CD4-positive, alpha-beta T cell (primary cell): ENCODE measurements around the gene MTOR. TPM values are rescaled to one million over a fixed set of nuclear protein-coding genes. Genes with fewer than 3 reads are reported as not detected.

Experiments
- ATAC-seq: fragments of 200-7000 bp; cut with Tn5 transposase; one replicate; pipeline ENCODE4 v1.10.0; 2022; ENCODE audit warnings: mild to moderate bottlenecking; ENCODE audit not compliant: poor library complexity
- CTCF ChIA-PET: fragments of 350-600 bp; sonication (Branson Sonifier 250); formaldehyde crosslinking; loops from one replicate; lab custom pipeline; 2021; ENCODE audit warnings: antibody characterized with exemption, inconsistent platforms; lab: Charles Lee
- POLR2A ChIA-PET: fragments of 350-600 bp; sonication (Branson Sonifier 250); formaldehyde crosslinking; loops from one replicate; lab custom pipeline; 2021; ENCODE audit warnings: antibody characterized with exemption, inconsistent platforms; lab: Charles Lee
- DNase-seq, 14 experiments: peaks; one replicate each; pipeline ENCODE4 v3.0.0-alpha.2; 2013 to 2020; ENCODE audit warnings: mixed read lengths in 2 of 14
- H3K27ac ChIP-seq, 2 donors: one replicate each; pipeline versions ENCODE4 v1.5.1 to v1.7.0; 2013; ENCODE audit warnings: low read length in 2 of 2, low read depth in 1 of 2, mild to moderate bottlenecking in 1 of 2
- H3K27me3 ChIP-seq, 2 experiments: 1 replicate in 1 of 2; 2 replicates in 1 of 2; pipeline versions ENCODE4 v1.6.1 to v1.7.0; 2013; ENCODE audit warnings: low read length in 2 of 2, control low read depth in 1 of 2, mild to moderate bottlenecking in 1 of 2, moderate library complexity in 1 of 2; ENCODE audit not compliant: insufficient read depth in 2 of 2, control insufficient read depth in 1 of 2
- H3K36me3 ChIP-seq: one replicate; pipeline ENCODE4 v1.6.1; 2013; ENCODE audit warnings: low read length, control low read depth; ENCODE audit not compliant: insufficient read depth
- H3K4me1 ChIP-seq: one replicate; pipeline ENCODE4 v1.6.1; 2013; ENCODE audit warnings: low read length, control low read depth; ENCODE audit not compliant: insufficient read depth
- H3K4me3 ChIP-seq: one replicate; pipeline ENCODE4 v1.5.1; 2013; ENCODE audit warnings: mild to moderate bottlenecking, low read length, moderate library complexity
- H3K9me3 ChIP-seq, 2 experiments: 1 replicate in 1 of 2; 2 replicates in 1 of 2; pipeline versions ENCODE4 v1.6.1 to v1.7.0; 2013; ENCODE audit warnings: low read length in 2 of 2, mild to moderate bottlenecking in 2 of 2, control low read depth in 1 of 2, moderate library complexity in 1 of 2; ENCODE audit not compliant: control insufficient read depth in 1 of 2, insufficient read depth in 1 of 2
- H3K27ac Mint-ChIP-seq: one replicate; pipeline ENCODE4 v1.8.0; 2020; ENCODE audit warnings: mixed read lengths
- H3K27me3 Mint-ChIP-seq: one replicate; pipeline ENCODE4 v1.8.0; 2021; ENCODE audit warnings: mixed read lengths
- H3K36me3 Mint-ChIP-seq: one replicate; pipeline ENCODE4 v1.8.0; 2021; ENCODE audit warnings: low read depth, mixed read lengths
- H3K4me1 Mint-ChIP-seq: one replicate; pipeline ENCODE4 v1.8.0; 2021; ENCODE audit warnings: low read depth, mixed read lengths
- H3K4me3 Mint-ChIP-seq: one replicate; pipeline ENCODE4 v1.8.0; 2020; ENCODE audit warnings: mild to moderate bottlenecking, mixed read lengths
- H3K9me3 Mint-ChIP-seq: one replicate; pipeline ENCODE4 v1.8.0; 2020; ENCODE audit warnings: mixed read lengths
- CTCF ChIP-seq: fragments of 200-600 bp; IDR thresholded peaks from one replicate; pipeline ENCODE4 v1.8.0; 2022; ENCODE audit warnings: antibody characterized with exemption, mild to moderate bottlenecking
- intact Hi-C, 2 experiments: fragments of 100-400 bp; cut with DNase I in 1 of 2; cut with micrococcal nuclease in 1 of 2; formaldehyde crosslinking; loops; one replicate each; pipeline versions ENCODE4 v1.15.1 to v1.9.0; 2023 to 2025; cut with DNase I, micrococcal nuclease
- total RNA-seq, 174 experiments: library from RNA in 2 of 174; stranded (reverse) in 2 of 174; gene quantifications; one replicate each; pipeline ENCODE4 v1.2.3 and lab custom pipeline; 2021 to 2026

The MTOR gene
- total RNA-seq, 2 experiments from 2014 or later: 27.3 to 28.9 TPM

- no peak for TF ChIP-seq CTCF
- Histone ChIP-seq H3K36me3 (peaks cover 30% of the 10 kb centered on the region), H3K27ac (peak overlapping the region in 1 of 2 donors; percentile 5), H3K4me1 (peaks cover 32% of the 10 kb centered on the region), H3K27me3 (no peaks in the 10 kb centered on the region), H3K4me3 (no peak overlapping the region), H3K9me3 (no peaks in the 10 kb centered on the region)
- Mint-ChIP-seq H3K27me3 (no peaks in the 10 kb centered on the region), H3K4me3 (peak overlapping the region; percentile 96), H3K36me3 (peaks cover 64% of the 10 kb centered on the region), H3K4me1 (peaks cover 39% of the 10 kb centered on the region), H3K27ac (peak overlapping the region; percentile 71), H3K9me3 (no peaks in the 10 kb centered on the region)
- no peak for DNase-seq
- no peak for ATAC-seq
- ChIA-PET POLR2A (interaction anchor here (3.2 kb wide), 1 partner anchor 49 kb away, joined by 14 read pairs; the partner anchor contains the start of gene TARDBP), CTCF (interaction anchor here (0.6 to 7.0 kb wide), 3 partner anchors 14 to 37 kb away, joined by 3 to 53 read pairs (median 4); no protein-coding TSS in a partner anchor)
- intact Hi-C loops: loop anchor here in 1 of 2 experiments (2.0 kb wide), 1 partner anchor 49 kb away; the partner anchor contains the start of gene TARDBP
Observed at GRCh38 chr1:11061652-11062365, 200.5 kb downstream of the MTOR start.

- CTCF ChIA-PET: interaction anchor here (1.3 to 7.0 kb wide), 2 partner anchors 12 to 22 kb away, joined by 4 to 53 read pairs; no protein-coding TSS in a partner anchor
- Histone ChIP-seq H3K4me1 (peaks cover 32% of the 10 kb centered on the region), H3K4me3 (peak within 1 kb of the TSS; percentile 76), H3K27me3 (no peaks in the 10 kb centered on the region), H3K27ac (peak within 1 kb of the TSS; percentile 25 to 57), H3K9me3 (no peaks in the 10 kb centered on the region), H3K36me3 (peaks cover 23% of the 10 kb centered on the region)
- no peaks in the 10 kb centered on the region for H3K27me3 Mint-ChIP-seq
- peak within 1 kb of the TSS; percentile 96 for H3K4me3 Mint-ChIP-seq
- POLR2A ChIA-PET: interaction anchor here (0.8 to 3.2 kb wide), 13 partner anchors 10 to 848 kb away, joined by 3 to 31 read pairs (median 6); partner anchors contain the start of genes EXOSC10, MTOR and TARDBP
- no peaks in the 10 kb centered on the region for H3K9me3 Mint-ChIP-seq
- intact Hi-C loops: loop anchor here (1.0 to 5.0 kb wide), 4 partner anchors 23 to 212 kb away; partner anchors contain the start of genes EXOSC10 (in 1 of the 2), TARDBP (in 1 of the 2) and UBIAD1 (in 1 of the 2)
- H3K27ac Mint-ChIP-seq: peak within 1 kb of the TSS; percentile 77
- ATAC-seq (peak; percentile 96), DNase-seq (peak; percentile 76 to 96 (median 89))
- TF ChIP-seq CTCF: no peak
- H3K36me3 Mint-ChIP-seq: peaks cover 52% of the 10 kb centered on the region
- peaks cover 39% of the 10 kb centered on the region for H3K4me1 Mint-ChIP-seq
Observed at GRCh38 chr1:11059968-11060830, 202.2 kb downstream of the MTOR start, which contains the start of gene SRM. TSS of gene SRM (minus strand) at chr1:11060018. CDS start at chr1:11059943, 75 bp downstream.
